ENCODE data around the gene PDZD7.

Gene PDZD7

DNA sequence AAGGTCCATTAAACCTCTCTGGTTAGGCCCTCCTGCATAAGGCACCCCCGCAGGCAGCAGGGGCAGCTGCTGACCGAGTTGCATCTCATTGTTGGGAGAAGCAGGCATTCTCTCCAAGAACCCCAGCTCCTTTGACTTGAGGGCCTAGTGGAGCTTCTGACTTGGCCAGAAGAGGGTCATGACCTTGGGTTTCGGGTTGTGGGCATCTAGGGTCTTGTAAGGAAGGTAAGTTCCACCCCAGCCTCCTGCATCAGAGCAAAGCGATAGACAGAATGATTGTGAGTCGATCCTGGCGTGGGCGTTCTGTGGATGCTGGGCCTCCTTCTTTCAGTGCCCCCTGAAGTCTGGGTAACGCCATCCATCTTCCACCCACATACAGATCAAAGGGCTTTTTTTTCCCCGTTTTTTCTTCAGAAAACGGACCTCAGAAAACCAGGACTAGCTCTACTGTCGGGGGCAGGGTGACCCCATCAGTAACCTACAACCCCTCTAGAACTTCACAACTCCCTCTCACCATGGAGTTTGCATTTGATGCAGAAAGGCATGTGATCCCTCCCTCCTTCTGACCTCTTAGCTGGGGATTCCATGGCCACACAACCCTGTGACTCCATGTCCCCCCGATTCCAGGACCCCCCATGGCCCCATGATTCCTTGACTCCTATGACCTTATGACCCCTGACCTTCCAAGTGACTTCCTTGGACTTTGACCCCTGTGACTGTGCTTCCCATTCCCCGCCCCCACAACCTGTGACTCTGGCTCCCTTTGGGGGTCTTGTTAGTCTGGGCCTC, 58.6 kb downstream of the PDZD7 start:
- H3K27me3 ChIP-seq, result peaks cover 0 to 13% of the 10 kb centered on the region in 2 donors
- intact Hi-C loops (cut with DNase I; ENCODE audit: low total_unique reads), result no loop called here
- no peak for DNase-seq
- TF ChIP-seq, protein P1, sequence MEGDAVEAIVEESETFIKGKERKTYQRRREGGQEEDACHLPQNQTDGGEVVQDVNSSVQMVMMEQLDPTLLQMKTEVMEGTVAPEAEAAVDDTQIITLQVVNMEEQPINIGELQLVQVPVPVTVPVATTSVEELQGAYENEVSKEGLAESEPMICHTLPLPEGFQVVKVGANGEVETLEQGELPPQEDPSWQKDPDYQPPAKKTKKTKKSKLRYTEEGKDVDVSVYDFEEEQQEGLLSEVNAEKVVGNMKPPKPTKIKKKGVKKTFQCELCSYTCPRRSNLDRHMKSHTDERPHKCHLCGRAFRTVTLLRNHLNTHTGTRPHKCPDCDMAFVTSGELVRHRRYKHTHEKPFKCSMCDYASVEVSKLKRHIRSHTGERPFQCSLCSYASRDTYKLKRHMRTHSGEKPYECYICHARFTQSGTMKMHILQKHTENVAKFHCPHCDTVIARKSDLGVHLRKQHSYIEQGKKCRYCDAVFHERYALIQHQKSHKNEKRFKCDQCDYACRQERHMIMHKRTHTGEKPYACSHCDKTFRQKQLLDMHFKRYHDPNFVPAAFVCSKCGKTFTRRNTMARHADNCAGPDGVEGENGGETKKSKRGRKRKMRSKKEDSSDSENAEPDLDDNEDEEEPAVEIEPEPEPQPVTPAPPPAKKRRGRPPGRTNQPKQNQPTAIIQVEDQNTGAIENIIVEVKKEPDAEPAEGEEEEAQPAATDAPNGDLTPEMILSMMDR (IDR thresholded peaks at IDR 0.05), result no peak
- H3K4me1 ChIP-seq, result peaks cover 0 to 15% (median 14%) of the 10 kb centered on the region in 4 donors
- H3K36me3 ChIP-seq, result peaks cover 0 to 7% (median 0%) of the 10 kb centered on the region in 3 donors
- H3K27ac ChIP-seq, result no peak overlapping the region
- no peak overlapping the region for H3K4me3 ChIP-seq
- H3K9me3 ChIP-seq, result no peaks in the 10 kb centered on the region

DNA sequence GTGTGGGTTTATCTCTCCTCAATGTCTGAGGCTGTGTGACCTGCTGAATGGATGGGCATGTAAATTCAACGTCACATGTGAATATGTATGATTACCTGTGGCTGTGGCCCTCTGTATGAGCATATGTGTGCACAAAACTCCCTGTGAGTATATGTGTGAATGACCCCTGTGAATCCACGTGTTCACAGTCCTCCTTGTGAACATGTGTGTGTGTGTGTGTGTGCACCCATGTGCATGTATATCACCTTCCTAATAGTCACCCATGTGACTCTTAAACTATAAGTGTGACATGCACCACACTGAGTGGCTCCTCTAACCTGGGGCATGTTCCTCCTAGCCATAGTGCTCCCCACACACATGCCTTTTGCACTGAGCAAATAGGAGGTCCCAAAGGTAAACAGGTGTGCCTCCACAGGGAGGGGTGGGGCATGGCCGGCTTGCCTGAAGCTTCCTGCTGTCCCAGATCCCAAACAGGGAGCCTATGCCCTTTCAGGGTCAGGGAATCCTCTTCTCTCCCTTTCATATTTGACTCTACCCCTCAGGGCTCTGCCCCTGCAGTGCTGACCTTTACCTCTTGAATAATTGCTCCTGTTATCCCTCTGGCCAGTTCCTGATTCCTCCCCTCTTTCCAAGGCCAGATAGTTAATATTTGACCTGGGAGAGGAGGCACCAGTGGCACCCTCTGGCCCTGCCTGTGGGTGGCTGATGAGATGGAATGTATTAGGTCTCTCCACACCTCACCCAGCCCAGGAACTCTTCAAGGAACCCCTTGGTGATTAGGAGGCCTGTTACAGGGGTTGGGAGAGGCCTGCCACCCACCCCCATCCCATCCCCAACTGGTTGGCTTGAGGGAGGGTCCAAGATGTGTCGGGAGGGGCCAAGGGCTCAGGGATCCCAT, 59.8 kb downstream of the PDZD7 start:
- no peak for DNase-seq
- intact Hi-C loops (cut with DNase I; ENCODE audit: low total_unique reads), result no loop called here

DNA sequence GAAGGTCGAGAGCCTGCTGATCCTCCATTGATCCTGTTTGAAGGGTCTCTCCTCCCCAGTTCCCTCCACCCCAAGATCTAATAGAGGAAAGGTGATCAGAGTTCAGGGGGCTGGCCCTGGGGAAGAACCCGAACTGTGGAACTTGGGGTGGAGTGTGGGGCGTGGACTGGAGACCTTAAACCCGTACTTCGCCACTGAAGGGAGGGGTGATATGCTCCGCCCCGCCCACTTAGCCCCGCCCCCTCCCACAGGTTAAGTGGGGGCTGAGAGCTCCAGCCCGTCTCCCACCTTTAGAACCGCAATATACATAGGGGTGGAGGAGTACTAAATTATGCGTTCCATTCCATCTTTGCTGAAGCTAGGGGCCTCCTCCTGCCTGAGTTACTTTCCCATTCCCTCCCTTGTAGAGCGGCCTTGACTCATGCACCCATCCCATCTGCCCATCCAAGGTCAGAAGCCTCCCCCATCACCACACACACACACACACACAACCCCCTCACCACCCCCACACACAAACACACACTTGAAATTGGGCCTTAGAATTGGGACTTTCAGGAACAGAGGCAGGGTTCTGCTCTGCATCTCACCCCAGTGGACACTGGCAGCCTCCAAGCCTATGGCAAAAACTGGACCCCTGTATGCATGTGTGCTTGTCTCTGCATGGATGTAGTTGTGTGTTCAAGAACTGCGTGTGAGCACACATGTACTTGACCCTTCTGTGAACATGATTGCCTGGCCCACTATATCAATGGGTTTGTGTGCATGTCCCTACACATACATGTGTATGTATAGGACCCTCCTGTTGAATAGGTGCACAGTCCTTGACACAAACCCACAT, 60.6 kb downstream of the PDZD7 start:
- TF ChIP-seq, protein P1 (IDR thresholded peaks at IDR 0.05), result no peak
- Histone ChIP-seq H3K4me3 (peak overlapping the region in 1 of 2 donors; percentile 58), H3K9me3 (no peaks in the 10 kb centered on the region), H3K27ac (no peak overlapping the region), H3K36me3 (peaks cover 0 to 9% (median 0%) of the 10 kb centered on the region in 3 donors), H3K27me3 (peaks cover 0 to 13% of the 10 kb centered on the region in 2 donors), H3K4me1 (peaks cover 0 to 15% (median 14%) of the 10 kb centered on the region in 4 donors)
- DNase-seq, result no peak
- intact Hi-C loops (cut with DNase I; ENCODE audit: low total_unique reads), result no loop called here

More for the DNA sequence above, 59.8 kb downstream of the PDZD7 start:
- Histone ChIP-seq H3K9me3 (no peaks in the 10 kb centered on the region), H3K4me3 (no peak overlapping the region), H3K27me3 (peaks cover 0 to 13% of the 10 kb centered on the region in 2 donors), H3K27ac (no peak overlapping the region), H3K36me3 (peaks cover 0 to under 1% (median 0%) of the 10 kb centered on the region in 3 donors), H3K4me1 (peaks cover 0 to 15% (median 14%) of the 10 kb centered on the region in 4 donors)
- TF ChIP-seq, protein P1 (IDR thresholded peaks at IDR 0.05), result no peak

DNA sequence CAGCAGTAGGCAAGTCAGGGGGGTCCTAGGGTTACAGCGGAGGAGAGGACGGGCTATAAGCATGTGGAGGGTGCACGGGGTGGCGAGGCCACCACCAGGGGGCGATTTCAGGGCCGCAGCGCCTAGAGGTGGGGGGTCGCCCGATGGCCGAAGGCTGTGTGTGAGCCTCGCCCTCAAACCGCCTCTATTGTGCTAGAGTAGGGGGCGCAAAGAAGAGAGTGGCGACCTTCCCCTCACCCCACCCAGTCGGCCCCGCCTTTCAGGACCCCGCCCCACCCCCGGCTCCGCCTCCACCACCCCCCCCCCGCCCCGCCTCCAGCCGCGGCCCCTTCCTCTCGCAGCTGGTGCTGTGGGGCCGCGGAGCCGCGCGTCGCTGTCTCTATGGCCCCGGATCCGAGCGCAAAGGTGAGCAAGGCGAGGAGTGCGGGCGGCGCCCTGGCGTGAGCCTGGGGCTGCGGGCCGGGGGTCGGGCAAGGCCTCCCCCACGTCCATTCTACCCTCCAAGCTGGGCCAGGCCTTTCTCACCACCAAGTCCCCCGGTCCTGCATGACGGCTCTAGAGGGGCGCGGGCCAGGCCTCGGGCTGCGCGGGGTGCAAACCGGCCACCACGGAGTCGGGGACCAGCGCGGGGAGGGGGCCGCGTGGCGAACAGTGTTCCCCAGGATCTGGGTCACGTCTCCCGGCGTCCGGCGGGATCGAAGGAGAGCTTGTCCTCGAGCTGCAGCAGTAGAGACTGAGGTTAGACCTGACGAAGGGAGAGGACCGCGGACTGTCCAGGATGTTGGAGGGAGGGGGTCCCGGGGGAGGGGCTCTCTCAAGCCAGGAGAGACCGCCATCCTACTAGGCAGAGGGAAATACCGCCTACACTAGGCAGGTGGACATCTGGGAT, 61.5 kb downstream of the PDZD7 start, which contains the start of gene SEMA4G:
TSS of gene SEMA4G (plus strand) at position 318 of the 889 bp plus-strand sequence. CDS start 3,409 bp downstream, outside the sequence.
- no peak for DNase-seq

More for the DNA sequence above, 61.5 kb downstream of the PDZD7 start, which contains the start of gene SEMA4G:
- Histone ChIP-seq H3K4me1 (peaks cover 0 to 15% (median 14%) of the 10 kb centered on the region in 4 donors), H3K36me3 (peaks cover 0 to 11% (median 0%) of the 10 kb centered on the region in 3 donors), H3K4me3 (peak within 1 kb of the TSS; percentile 39 to 58), H3K27ac (peak within 1 kb of the TSS in 1 of 2 donors; percentile 18), H3K9me3 (no peaks in the 10 kb centered on the region), H3K27me3 (peaks cover 0 to 13% of the 10 kb centered on the region in 2 donors)
- intact Hi-C loops (cut with DNase I; ENCODE audit: low total_unique reads), result no loop called here
- TF ChIP-seq, protein P1 (IDR thresholded peaks at IDR 0.05), result peak; percentile 56 to 60

All from tibial artery (tissue), 4 donors.